HepG2 (cell line): ENCODE results near the gene U2AF1L4. TPM values are rescaled to one million over a fixed set of nuclear protein-coding genes. Genes with fewer than 3 reads are reported as not detected.

Experiments
- ARHGAP35 ChIP-seq: sonication (generic); formaldehyde crosslinking; IDR thresholded peaks from 2 replicates; pipeline ENCODE4 v1.9.0; 2022; ENCODE audit warnings: mild to moderate bottlenecking, inconsistent platforms, moderate library complexity, missing genetic modification reagents, borderline replicate concordance
- ELF1 ChIP-seq: sonication (generic); formaldehyde crosslinking; IDR thresholded peaks from 2 replicates; pipeline ENCODE4 v1.4.0; 2020; ENCODE audit warnings: missing genetic modification reagents
- HMGA1 ChIP-seq: sonication (generic); formaldehyde crosslinking; conservative IDR thresholded peaks from 2 replicates; pipeline ENCODE4 v1.4.0; 2020; ENCODE audit warnings: missing genetic modification reagents
- HNRNPH1 ChIP-seq: fragments of 200-400 bp; formaldehyde crosslinking; optimal IDR thresholded peaks from 2 replicates; pipeline ENCODE3; 2017; ENCODE audit warnings: mild to moderate bottlenecking, low read depth, low read length
- HNRNPUL1 ChIP-seq: fragments of 200-400 bp; formaldehyde crosslinking; IDR thresholded peaks from 2 replicates; pipeline ENCODE4 v1.6.1; 2017; ENCODE audit warnings: low read depth, mild to moderate bottlenecking, low read length, moderate library complexity
- KAT8 ChIP-seq: IDR thresholded peaks from 2 replicates; pipeline ENCODE4 v1.6.1; 2016; ENCODE audit warnings: missing genetic modification reagents, missing compliant biosample characterization
- MIER3 ChIP-seq: IDR thresholded peaks from 2 replicates; pipeline ENCODE4 v1.6.1; 2016; ENCODE audit warnings: missing compliant biosample characterization, borderline replicate concordance
- RXRA ChIP-seq: sonication (generic); formaldehyde crosslinking; IDR thresholded peaks from 2 replicates; pipeline ENCODE4 v1.5.1; 2020; ENCODE audit warnings: missing genetic modification reagents
- SAP130 ChIP-seq: IDR thresholded peaks from 2 replicates; pipeline ENCODE4 v1.6.1; 2016; ENCODE audit warnings: low read depth
- SRSF9 ChIP-seq: fragments of 200-400 bp; formaldehyde crosslinking; IDR thresholded peaks from 2 replicates; pipeline ENCODE4 v1.6.1; 2018; ENCODE audit warnings: borderline replicate concordance, mild to moderate bottlenecking, low read depth, low read length; ENCODE audit not compliant: insufficient read depth, poor library complexity, severe bottlenecking
- SYNCRIP ChIP-seq: fragments of 200-400 bp; formaldehyde crosslinking; IDR thresholded peaks from 2 replicates; pipeline ENCODE4 v1.6.1; 2018; ENCODE audit warnings: mild to moderate bottlenecking, low read depth, low read length; ENCODE audit not compliant: insufficient read depth
- XBP1 ChIP-seq: sonication (generic); formaldehyde crosslinking; IDR thresholded peaks from 2 replicates; pipeline ENCODE4 v1.5.0; 2020; ENCODE audit warnings: missing genetic modification reagents
- ZNF382 ChIP-seq: sonication (generic); formaldehyde crosslinking; IDR thresholded peaks from 2 replicates; pipeline ENCODE4 v1.5.0; 2020; ENCODE audit warnings: missing genetic modification reagents, mild to moderate bottlenecking, borderline replicate concordance
- ZNF468 ChIP-seq: sonication (generic); formaldehyde crosslinking; IDR thresholded peaks from 2 replicates; pipeline ENCODE4 v1.8.0; 2022; ENCODE audit warnings: mild to moderate bottlenecking, moderate library complexity, missing genetic modification reagents
- ZNF746 ChIP-seq: sonication (generic); formaldehyde crosslinking; IDR thresholded peaks from 2 replicates; pipeline ENCODE4 v1.8.0; 2022; ENCODE audit warnings: mild to moderate bottlenecking, missing genetic modification reagents
- ZNF792 ChIP-seq: IDR thresholded peaks from 2 replicates; pipeline ENCODE4 v1.6.1; 2016
- ZNF839 ChIP-seq: sonication (generic); formaldehyde crosslinking; IDR thresholded peaks from 2 replicates; pipeline ENCODE4 v1.4.0; 2020; ENCODE audit warnings: missing genetic modification reagents, mild to moderate bottlenecking, borderline replicate concordance
- ZSCAN12 ChIP-seq: sonication (generic); formaldehyde crosslinking; IDR thresholded peaks from 2 replicates; pipeline ENCODE4 v1.9.0; 2021; ENCODE audit warnings: mild to moderate bottlenecking, missing genetic modification reagents
- polyA plus RNA-seq, 8 experiments: library from polyadenylated mRNA; depleted of rRNA in 3 of 8; stranded (reverse) in 7 of 8; unstranded in 1 of 8; fragments of >200 nt; fragmentation: Illumina TruSeq in 4 of 8; extraction: Trizol in 4 of 8; gene quantifications; 2 replicates each; pipeline versions ENCODE4 v1.2.1 to v1.2.3, GENCODE V29; 2011 to 2016; ENCODE audit warnings: low read depth in 4 of 8, missing spikeins in 1 of 8, mixed read lengths in 1 of 8; ENCODE audit not compliant: insufficient read depth in 1 of 8
- total RNA-seq, 5 experiments: library from RNA; depleted of rRNA; stranded (reverse); fragments of >200 nt; fragmentation: Illumina TruSeq; extraction: Trizol; gene quantifications; 2 replicates each; pipeline ENCODE4 v1.2.3, GENCODE V29; 2016; ENCODE audit warnings: low read depth in 1 of 5
- TF ChIP-seq, protein P1 (sequence below): sonication (generic); formaldehyde crosslinking; IDR thresholded peaks from 2 replicates; pipeline ENCODE4 v1.4.0; 2020; ENCODE audit warnings: missing genetic modification reagents, borderline replicate concordance
- TF ChIP-seq, protein P2 (sequence below): IDR thresholded peaks from 2 replicates; pipeline ENCODE4 v1.6.1; 2016; ENCODE audit warnings: missing genetic modification reagents, missing compliant biosample characterization

The U2AF1L4 gene
- total and polyA plus RNA-seq, 2 of the 13 experiments (the other 11 are each of a cell fraction or from before 2014, with no cell fraction given), result 7.9 to 15.4 TPM

DNA sequence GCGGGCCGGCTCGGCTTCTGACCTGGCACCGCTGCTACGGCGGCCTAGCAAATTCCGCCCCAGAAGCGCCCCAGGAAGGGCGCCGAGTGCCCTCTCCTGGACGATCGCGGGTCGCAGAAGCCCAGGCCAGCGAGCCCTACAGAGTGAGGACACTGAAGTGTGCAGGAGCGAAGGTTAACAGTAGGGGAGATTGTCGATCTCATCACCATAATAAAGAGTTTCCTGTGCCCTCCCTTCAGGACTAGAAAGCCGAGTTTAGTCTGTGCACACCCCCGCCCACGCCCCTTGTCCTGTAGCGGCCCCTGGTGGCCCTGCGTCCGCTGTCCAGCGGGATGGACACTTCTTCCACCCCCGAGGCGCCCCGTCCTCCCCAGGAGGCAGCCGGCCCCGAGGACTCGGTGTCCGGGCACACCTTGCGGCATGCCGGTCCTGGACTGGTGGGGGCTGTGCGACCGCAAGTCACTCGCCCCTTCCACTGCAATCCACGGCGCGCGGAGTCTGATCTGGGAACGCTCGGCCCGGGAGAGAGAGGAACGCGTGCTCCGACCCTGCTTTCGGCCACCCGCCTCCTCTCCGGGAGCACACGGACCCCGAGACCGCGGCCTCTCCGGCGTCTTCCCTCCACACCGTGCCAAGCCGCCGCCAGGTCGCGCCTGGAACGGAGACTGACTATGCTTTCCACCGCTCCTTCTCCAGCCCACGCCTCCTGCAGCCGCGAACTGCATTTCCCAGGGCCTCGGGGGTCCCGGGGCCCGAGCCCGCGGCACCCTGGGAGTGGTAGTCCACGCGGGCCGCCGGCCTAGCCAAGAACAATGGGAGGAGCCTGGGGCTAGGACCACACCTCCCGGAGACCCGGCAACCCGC is 28.2 kb downstream of the U2AF1L4 start (continued):
- TF ChIP-seq, protein P1, sequence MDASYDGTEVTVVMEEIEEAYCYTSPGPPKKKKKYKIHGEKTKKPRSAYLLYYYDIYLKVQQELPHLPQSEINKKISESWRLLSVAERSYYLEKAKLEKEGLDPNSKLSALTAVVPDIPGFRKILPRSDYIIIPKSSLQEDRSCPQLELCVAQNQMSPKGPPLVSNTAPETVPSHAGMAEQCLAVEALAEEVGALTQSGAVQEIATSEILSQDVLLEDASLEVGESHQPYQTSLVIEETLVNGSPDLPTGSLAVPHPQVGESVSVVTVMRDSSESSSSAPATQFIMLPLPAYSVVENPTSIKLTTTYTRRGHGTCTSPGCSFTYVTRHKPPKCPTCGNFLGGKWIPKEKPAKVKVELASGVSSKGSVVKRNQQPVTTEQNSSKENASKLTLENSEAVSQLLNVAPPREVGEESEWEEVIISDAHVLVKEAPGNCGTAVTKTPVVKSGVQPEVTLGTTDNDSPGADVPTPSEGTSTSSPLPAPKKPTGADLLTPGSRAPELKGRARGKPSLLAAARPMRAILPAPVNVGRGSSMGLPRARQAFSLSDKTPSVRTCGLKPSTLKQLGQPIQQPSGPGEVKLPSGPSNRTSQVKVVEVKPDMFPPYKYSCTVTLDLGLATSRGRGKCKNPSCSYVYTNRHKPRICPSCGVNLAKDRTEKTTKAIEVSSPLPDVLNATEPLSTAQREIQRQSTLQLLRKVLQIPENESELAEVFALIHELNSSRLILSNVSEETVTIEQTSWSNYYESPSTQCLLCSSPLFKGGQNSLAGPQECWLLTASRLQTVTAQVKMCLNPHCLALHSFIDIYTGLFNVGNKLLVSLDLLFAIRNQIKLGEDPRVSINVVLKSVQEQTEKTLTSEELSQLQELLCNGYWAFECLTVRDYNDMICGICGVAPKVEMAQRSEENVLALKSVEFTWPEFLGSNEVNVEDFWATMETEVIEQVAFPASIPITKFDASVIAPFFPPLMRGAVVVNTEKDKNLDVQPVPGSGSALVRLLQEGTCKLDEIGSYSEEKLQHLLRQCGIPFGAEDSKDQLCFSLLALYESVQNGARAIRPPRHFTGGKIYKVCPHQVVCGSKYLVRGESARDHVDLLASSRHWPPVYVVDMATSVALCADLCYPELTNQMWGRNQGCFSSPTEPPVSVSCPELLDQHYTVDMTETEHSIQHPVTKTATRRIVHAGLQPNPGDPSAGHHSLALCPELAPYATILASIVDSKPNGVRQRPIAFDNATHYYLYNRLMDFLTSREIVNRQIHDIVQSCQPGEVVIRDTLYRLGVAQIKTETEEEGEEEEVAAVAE (CRISPR knock-in tag), result no peak
- no peak for TF ChIP-seq SRSF9
- no peak for TF ChIP-seq HMGA1 (CRISPR knock-in tag)
- no peak for TF ChIP-seq ZNF382
- TF ChIP-seq KAT8 (CRISPR knock-in tag), result peak; percentile 80
- TF ChIP-seq SYNCRIP, result no peak
- peak; percentile 94; the same call in 1 of the 2 replicates for TF ChIP-seq ELF1
- no peak for TF ChIP-seq XBP1 (CRISPR knock-in tag)
- TF ChIP-seq MIER3 (CRISPR knock-in tag), result no peak; the same call in 1 of the 2 replicates
- peak; percentile 68; the same call in 1 of the 2 replicates for TF ChIP-seq ZNF839 (CRISPR knock-in tag)
- TF ChIP-seq HNRNPH1, result no peak
- no peak for TF ChIP-seq ZNF468 (CRISPR knock-in tag)
- TF ChIP-seq, protein P2, sequence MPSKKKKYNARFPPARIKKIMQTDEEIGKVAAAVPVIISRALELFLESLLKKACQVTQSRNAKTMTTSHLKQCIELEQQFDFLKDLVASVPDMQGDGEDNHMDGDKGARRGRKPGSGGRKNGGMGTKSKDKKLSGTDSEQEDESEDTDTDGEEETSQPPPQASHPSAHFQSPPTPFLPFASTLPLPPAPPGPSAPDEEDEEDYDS, result peak; percentile 37
- TF ChIP-seq ARHGAP35 (CRISPR knock-in tag), result no peak; the same call in 1 of the 2 replicates
- TF ChIP-seq ZNF746 (CRISPR knock-in tag), result 0 out of 2 replicates have a peak, but pooled peaks have one; percentile 21
- peak; percentile 80 for TF ChIP-seq SAP130
- no peak for TF ChIP-seq HNRNPUL1
- TF ChIP-seq ZNF792 (CRISPR knock-in tag), result peak; percentile 68; the same call in 1 of the 2 replicates
- TF ChIP-seq RXRA (CRISPR knock-in tag), result peak; percentile 47; the same call in 1 of the 2 replicates
- peak; percentile 76; the same call in 1 of the 2 replicates for TF ChIP-seq ZSCAN12 (CRISPR knock-in tag)
